OCI-LY7 (cell line): ENCODE data around the gene SLCO4C1. TPM values are rescaled to one million over a fixed set of nuclear protein-coding genes. Genes with fewer than 3 reads are reported as not detected.

Experiments
- BruUV-seq: library from RNA; stranded (reverse); fragments of 400-500 nt; replicated peaks from 2 replicates; lab custom pipeline; 2021; lab: Mats Ljungman, UMichigan
- CTCF ChIA-PET: fragments of 300-600 bp; sonication (Branson Sonifier 250); formaldehyde crosslinking; loops from one replicate; lab custom pipeline; 2022; ENCODE audit warnings: antibody characterized with exemption; ENCODE audit not compliant: unreplicated experiment; lab: Charles Lee
- POLR2A ChIA-PET: fragments of 300-600 bp; sonication (Branson Sonifier 250); formaldehyde crosslinking; loops from one replicate; lab custom pipeline; 2022; ENCODE audit warnings: antibody characterized with exemption; lab: Charles Lee
- DNase-seq: peaks from one replicate; pipeline ENCODE4 v3.0.0-alpha.2; 2015; ENCODE audit warnings: low spot score
- H2AFZ ChIP-seq: fragments of 200-600 bp; sonication (generic), shearing (Covaris generic); 2 replicates; pipeline ENCODE4 v1.6.1; 2014; ENCODE audit warnings: mild to moderate bottlenecking, antibody characterized with exemption, low read length, moderate library complexity
- H3K27ac ChIP-seq: fragments of 200-600 bp; sonication (generic); 2 replicates; pipeline ENCODE4 v1.5.1; 2014; ENCODE audit warnings: mixed run types, low read depth, mild to moderate bottlenecking, moderate library complexity, low read length, inconsistent platforms; ENCODE audit not compliant: poor library complexity, severe bottlenecking
- H3K36me3 ChIP-seq: fragments of 200-600 bp; sonication (generic); 2 replicates; pipeline ENCODE4 v1.6.1; 2014; ENCODE audit warnings: mild to moderate bottlenecking, antibody characterized with exemption, low read length, moderate library complexity, mixed read lengths; ENCODE audit not compliant: insufficient read depth
- H3K4me1 ChIP-seq: fragments of 200-600 bp; sonication (generic); 2 replicates; pipeline ENCODE4 v1.5.1; 2014; ENCODE audit warnings: mild to moderate bottlenecking, low read length; ENCODE audit not compliant: insufficient read depth, poor library complexity, severe bottlenecking
- H3K4me2 ChIP-seq: fragments of 200-600 bp; sonication (generic); 2 replicates; pipeline ENCODE4 v1.6.1; 2014; ENCODE audit warnings: mild to moderate bottlenecking, low read length
- H3K4me3 ChIP-seq: fragments of 200-600 bp; sonication (generic); 2 replicates; pipeline ENCODE4 v1.5.1; 2014; ENCODE audit warnings: mild to moderate bottlenecking, low read depth, low read length; ENCODE audit not compliant: poor library complexity, severe bottlenecking
- H3K79me2 ChIP-seq: fragments of 200-600 bp; sonication (generic); 2 replicates; pipeline ENCODE4 v1.6.1; 2016; ENCODE audit warnings: low read depth, mild to moderate bottlenecking, low read length, moderate library complexity, mixed read lengths; ENCODE audit not compliant: insufficient read depth
- H3K9me2 ChIP-seq: fragments of 200-600 bp; sonication (generic); 2 replicates; pipeline ENCODE4 v1.6.1; 2016; ENCODE audit warnings: mild to moderate bottlenecking, low read length, mixed read lengths; ENCODE audit not compliant: insufficient read depth
- H3K9me3 ChIP-seq: fragments of 200-600 bp; sonication (generic); 2 replicates; pipeline ENCODE4 v1.6.1; 2014; ENCODE audit warnings: mild to moderate bottlenecking, mixed run types, low read length, mixed read lengths
- H4K20me1 ChIP-seq: fragments of 200-600 bp; sonication (generic); 2 replicates; pipeline ENCODE4 v1.6.1; 2014; ENCODE audit warnings: mild to moderate bottlenecking, antibody characterized with exemption, low read length, moderate library complexity, mixed read lengths; ENCODE audit not compliant: insufficient read depth
- CTCF ChIP-seq: fragments of 200-600 bp; sonication (generic); conservative IDR thresholded peaks from 2 replicates; pipeline ENCODE4 v1.5.1; 2014; ENCODE audit warnings: mild to moderate bottlenecking, antibody characterized with exemption, low read length, moderate library complexity, mixed read lengths
- EZH2phosphoT487 ChIP-seq: fragments of 200-600 bp; sonication (generic); IDR thresholded peaks from 2 replicates; pipeline ENCODE4 v1.6.1; 2018; ENCODE audit warnings: low read depth, borderline replicate concordance, mild to moderate bottlenecking, mixed run types, antibody characterized with exemption, low read length, moderate library complexity, mixed read lengths
- intact Hi-C: fragments of 100-400 bp; cut with micrococcal nuclease; formaldehyde crosslinking; loops from one replicate; pipeline ENCODE4 v1.10.0; 2022; ENCODE audit not compliant: unreplicated experiment
- total RNA-seq, 2 experiments: library from RNA; depleted of rRNA in 1 of 2; stranded (reverse); fragments of >200 nt in 1 of 2; shearing (Covaris generic) in 1 of 2; gene quantifications; 2 replicates each; pipeline ENCODE4 v1.2.3, GENCODE V29; 2014 to 2022

Gene SLCO4C1
- total RNA-seq, 2 experiments from 2014 or later: not detected

GRCh38 chr5:102221949-102222348, 74.1 kb downstream of the SLCO4C1 start:
- ChIA-PET POLR2A (interaction anchor here (0.6 kb wide), 1 partner anchor 1431 kb away, joined by 4 read pairs; no protein-coding TSS in a partner anchor), CTCF (no interaction called here)
- no TSS peak for BruUV-seq

DNA sequence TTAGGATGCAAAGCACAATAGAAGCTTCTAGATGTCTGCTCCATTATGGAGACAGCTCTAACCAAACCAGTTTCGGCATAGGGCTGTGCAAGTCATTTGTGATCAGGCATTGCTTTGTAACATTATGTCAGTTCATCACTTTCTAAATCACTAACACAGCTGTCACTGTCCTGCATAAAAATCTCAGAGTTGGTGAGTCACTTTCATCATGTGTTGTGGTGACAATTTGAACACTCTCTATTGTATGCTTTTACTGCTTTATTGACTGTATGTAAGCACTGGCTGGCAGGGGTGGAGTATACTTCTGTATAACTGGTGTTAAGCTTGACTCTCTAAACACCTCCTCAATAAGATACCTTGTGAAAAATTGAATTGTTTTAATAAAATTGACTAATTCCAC, 77.9 kb downstream of the SLCO4C1 start:
- CTCF ChIA-PET: no interaction called here
- no peak overlapping the region for H3K4me2 ChIP-seq
- no peaks in the 10 kb centered on the region for H3K36me3 ChIP-seq
- no peaks in the 10 kb centered on the region for H4K20me1 ChIP-seq
- no peaks in the 10 kb centered on the region for H3K9me2 ChIP-seq
- no peak overlapping the region for H2AFZ ChIP-seq
- BruUV-seq: no TSS peak
- no peaks in the 10 kb centered on the region for H3K79me2 ChIP-seq
- POLR2A ChIA-PET: no interaction called here
- H3K9me3 ChIP-seq: no peaks in the 10 kb centered on the region
- no peaks in the 10 kb centered on the region for H3K4me1 ChIP-seq
- no peak for DNase-seq
- no peak overlapping the region for H3K4me3 ChIP-seq
- H3K27ac ChIP-seq: no peak overlapping the region
- intact Hi-C loops: no loop called here
- TF ChIP-seq CTCF: no peak
- TF ChIP-seq EZH2phosphoT487: no peak

More at GRCh38 chr5:102221949-102222348, 74.1 kb downstream of the SLCO4C1 start:
- intact Hi-C loops: loop anchor here (5.0 kb wide), 1 partner anchor 280 kb away; no protein-coding TSS in a partner anchor
- Histone ChIP-seq H3K9me2 (no peaks in the 10 kb centered on the region), H3K79me2 (no peaks in the 10 kb centered on the region), H3K36me3 (no peaks in the 10 kb centered on the region), H3K4me3 (no peak overlapping the region), H3K27ac (no peak overlapping the region), H4K20me1 (no peaks in the 10 kb centered on the region), H3K4me1 (no peaks in the 10 kb centered on the region), H3K9me3 (no peaks in the 10 kb centered on the region), H3K4me2 (no peak overlapping the region), H2AFZ (no peak overlapping the region)
- DNase-seq: no peak
- TF ChIP-seq CTCF (no peak), EZH2phosphoT487 (no peak)

- H3K27ac ChIP-seq: no peak overlapping the region
- no peaks in the 10 kb centered on the region for H3K9me2 ChIP-seq
- no peaks in the 10 kb centered on the region for H4K20me1 ChIP-seq
- H3K36me3 ChIP-seq: no peaks in the 10 kb centered on the region
- no peaks in the 10 kb centered on the region for H3K9me3 ChIP-seq
- no TSS peak for BruUV-seq
- no peaks in the 10 kb centered on the region for H3K79me2 ChIP-seq
- POLR2A ChIA-PET: no interaction called here
- no peak overlapping the region for H3K4me3 ChIP-seq
- CTCF ChIA-PET: no interaction called here
- intact Hi-C loops: no loop called here
- H2AFZ ChIP-seq: no peak overlapping the region
- no peak for DNase-seq
- H3K4me2 ChIP-seq: no peak overlapping the region
- no peak for TF ChIP-seq EZH2phosphoT487
- TF ChIP-seq CTCF: no peak
- no peaks in the 10 kb centered on the region for H3K4me1 ChIP-seq
Observed at GRCh38 chr5:102216678-102217077, 79.4 kb downstream of the SLCO4C1 start.
